HL-60 (cell line): ENCODE results near the gene NKPD1.

Experiments
- DNase-seq, 2 experiments: peaks; one replicate each; pipeline ENCODE4 v3.0.0-alpha.2; 2010 to 2020; ENCODE audit warnings: low read depth in 1 of 2, low spot score in 1 of 2
- H3K27ac ChIP-seq: fragments of 250-450 bp; sonication (Bioruptor Pico); replicated peaks from 2 replicates; pipeline ENCODE4 v1.5.1; 2020; ENCODE audit warnings: mild to moderate bottlenecking, moderate library complexity
- H3K27me3 ChIP-seq: fragments of 250-450 bp; sonication (Bioruptor Pico); 2 replicates; pipeline ENCODE4 v1.5.1; 2021; ENCODE audit warnings: mild to moderate bottlenecking, moderate library complexity; ENCODE audit not compliant: insufficient read depth, poor library complexity, severe bottlenecking
- H3K4me3 ChIP-seq: replicated peaks from 2 replicates; pipeline ENCODE4 v1.5.1; 2011; ENCODE audit warnings: mild to moderate bottlenecking, control low read depth, low read length; ENCODE audit not compliant: insufficient read depth
- GABPA ChIP-seq: IDR thresholded peaks from 2 replicates; pipeline ENCODE4 v1.6.1; 2012; ENCODE audit warnings: low read depth
- POLR2AphosphoS5 ChIP-seq: IDR thresholded peaks from 2 replicates; pipeline ENCODE4 v1.6.1; 2012; ENCODE audit warnings: low read depth
- SPI1 ChIP-seq: IDR thresholded peaks from 2 replicates; pipeline ENCODE4 v1.6.1; 2012; ENCODE audit warnings: low read depth, mild to moderate bottlenecking, borderline replicate concordance
- TF ChIP-seq, protein P1 (sequence below): IDR thresholded peaks from 2 replicates; pipeline ENCODE4 v1.6.1; 2012; ENCODE audit warnings: low read depth; ENCODE audit not compliant: insufficient replicate concordance
- TF ChIP-seq, protein P2 (sequence below): IDR thresholded peaks from one replicate; pipeline ENCODE4 v1.5.1; 2011; ENCODE audit warnings: low read length, control low read depth, inconsistent platforms; ENCODE audit not compliant: insufficient read depth

The NKPD1 gene

DNA sequence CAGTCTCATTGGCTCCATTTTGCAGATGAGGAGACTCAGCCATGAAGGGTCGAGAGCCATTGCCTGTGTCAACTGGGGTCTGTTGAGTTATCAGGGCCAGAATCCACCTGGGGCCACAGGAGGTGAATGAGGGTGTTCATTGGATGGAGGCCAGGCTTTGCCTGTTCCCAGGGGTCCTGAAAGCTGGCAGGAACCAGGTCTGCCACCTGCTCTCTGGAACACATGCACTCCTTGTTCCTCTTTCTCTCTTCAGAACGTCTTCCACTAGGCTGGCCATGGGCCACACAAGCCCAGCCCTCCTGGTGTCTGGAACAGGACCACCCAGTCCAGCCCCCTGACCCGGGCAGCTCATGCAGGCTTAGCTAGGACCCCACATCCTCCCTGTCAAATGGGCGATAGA, 46.7 kb downstream of the NKPD1 start:
- Histone ChIP-seq H3K27me3 (no peaks in the 10 kb centered on the region), H3K27ac (peak overlapping the region; percentile 78), H3K4me3 (no peak overlapping the region)
- peak in 1 of 2 experiments; percentile 47 for DNase-seq
- TF ChIP-seq, protein P1, sequence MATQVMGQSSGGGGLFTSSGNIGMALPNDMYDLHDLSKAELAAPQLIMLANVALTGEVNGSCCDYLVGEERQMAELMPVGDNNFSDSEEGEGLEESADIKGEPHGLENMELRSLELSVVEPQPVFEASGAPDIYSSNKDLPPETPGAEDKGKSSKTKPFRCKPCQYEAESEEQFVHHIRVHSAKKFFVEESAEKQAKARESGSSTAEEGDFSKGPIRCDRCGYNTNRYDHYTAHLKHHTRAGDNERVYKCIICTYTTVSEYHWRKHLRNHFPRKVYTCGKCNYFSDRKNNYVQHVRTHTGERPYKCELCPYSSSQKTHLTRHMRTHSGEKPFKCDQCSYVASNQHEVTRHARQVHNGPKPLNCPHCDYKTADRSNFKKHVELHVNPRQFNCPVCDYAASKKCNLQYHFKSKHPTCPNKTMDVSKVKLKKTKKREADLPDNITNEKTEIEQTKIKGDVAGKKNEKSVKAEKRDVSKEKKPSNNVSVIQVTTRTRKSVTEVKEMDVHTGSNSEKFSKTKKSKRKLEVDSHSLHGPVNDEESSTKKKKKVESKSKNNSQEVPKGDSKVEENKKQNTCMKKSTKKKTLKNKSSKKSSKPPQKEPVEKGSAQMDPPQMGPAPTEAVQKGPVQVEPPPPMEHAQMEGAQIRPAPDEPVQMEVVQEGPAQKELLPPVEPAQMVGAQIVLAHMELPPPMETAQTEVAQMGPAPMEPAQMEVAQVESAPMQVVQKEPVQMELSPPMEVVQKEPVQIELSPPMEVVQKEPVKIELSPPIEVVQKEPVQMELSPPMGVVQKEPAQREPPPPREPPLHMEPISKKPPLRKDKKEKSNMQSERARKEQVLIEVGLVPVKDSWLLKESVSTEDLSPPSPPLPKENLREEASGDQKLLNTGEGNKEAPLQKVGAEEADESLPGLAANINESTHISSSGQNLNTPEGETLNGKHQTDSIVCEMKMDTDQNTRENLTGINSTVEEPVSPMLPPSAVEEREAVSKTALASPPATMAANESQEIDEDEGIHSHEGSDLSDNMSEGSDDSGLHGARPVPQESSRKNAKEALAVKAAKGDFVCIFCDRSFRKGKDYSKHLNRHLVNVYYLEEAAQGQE = no peak
- no peak for TF ChIP-seq GABPA
- peak; percentile 52; the same call in 1 of the 2 replicates for TF ChIP-seq SPI1
- no peak for TF ChIP-seq POLR2AphosphoS5
- TF ChIP-seq, protein P2, sequence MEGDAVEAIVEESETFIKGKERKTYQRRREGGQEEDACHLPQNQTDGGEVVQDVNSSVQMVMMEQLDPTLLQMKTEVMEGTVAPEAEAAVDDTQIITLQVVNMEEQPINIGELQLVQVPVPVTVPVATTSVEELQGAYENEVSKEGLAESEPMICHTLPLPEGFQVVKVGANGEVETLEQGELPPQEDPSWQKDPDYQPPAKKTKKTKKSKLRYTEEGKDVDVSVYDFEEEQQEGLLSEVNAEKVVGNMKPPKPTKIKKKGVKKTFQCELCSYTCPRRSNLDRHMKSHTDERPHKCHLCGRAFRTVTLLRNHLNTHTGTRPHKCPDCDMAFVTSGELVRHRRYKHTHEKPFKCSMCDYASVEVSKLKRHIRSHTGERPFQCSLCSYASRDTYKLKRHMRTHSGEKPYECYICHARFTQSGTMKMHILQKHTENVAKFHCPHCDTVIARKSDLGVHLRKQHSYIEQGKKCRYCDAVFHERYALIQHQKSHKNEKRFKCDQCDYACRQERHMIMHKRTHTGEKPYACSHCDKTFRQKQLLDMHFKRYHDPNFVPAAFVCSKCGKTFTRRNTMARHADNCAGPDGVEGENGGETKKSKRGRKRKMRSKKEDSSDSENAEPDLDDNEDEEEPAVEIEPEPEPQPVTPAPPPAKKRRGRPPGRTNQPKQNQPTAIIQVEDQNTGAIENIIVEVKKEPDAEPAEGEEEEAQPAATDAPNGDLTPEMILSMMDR = no peak

DNA sequence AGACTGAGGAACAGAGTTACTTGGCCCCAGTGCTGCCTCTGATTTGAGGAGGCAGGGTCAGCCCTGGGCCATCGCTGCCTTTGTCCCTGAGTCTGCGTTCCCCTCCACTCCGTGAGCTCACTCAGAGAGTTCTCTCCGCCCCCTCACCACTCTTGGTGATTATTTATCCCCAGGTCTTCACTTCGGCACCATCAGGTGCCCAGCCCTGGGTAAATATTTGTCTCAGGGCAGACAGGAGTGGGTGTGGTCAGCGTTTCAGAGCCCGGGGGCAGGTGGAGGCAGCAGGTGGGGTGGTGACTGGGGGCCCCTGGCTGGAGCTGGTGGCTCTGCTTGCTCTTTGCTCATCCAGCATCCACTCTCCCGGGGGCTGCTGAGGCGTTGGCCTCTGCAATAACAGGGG, 47.2 kb downstream of the NKPD1 start:
- peak overlapping the region; percentile 78 for H3K27ac ChIP-seq
- DNase-seq = no peak
- H3K27me3 ChIP-seq = no peaks in the 10 kb centered on the region
- TF ChIP-seq, protein P1 = no peak
- TF ChIP-seq POLR2AphosphoS5 (no peak), SPI1 (no peak), GABPA (no peak)
- TF ChIP-seq, protein P2 = no peak
- no peak overlapping the region for H3K4me3 ChIP-seq

DNA sequence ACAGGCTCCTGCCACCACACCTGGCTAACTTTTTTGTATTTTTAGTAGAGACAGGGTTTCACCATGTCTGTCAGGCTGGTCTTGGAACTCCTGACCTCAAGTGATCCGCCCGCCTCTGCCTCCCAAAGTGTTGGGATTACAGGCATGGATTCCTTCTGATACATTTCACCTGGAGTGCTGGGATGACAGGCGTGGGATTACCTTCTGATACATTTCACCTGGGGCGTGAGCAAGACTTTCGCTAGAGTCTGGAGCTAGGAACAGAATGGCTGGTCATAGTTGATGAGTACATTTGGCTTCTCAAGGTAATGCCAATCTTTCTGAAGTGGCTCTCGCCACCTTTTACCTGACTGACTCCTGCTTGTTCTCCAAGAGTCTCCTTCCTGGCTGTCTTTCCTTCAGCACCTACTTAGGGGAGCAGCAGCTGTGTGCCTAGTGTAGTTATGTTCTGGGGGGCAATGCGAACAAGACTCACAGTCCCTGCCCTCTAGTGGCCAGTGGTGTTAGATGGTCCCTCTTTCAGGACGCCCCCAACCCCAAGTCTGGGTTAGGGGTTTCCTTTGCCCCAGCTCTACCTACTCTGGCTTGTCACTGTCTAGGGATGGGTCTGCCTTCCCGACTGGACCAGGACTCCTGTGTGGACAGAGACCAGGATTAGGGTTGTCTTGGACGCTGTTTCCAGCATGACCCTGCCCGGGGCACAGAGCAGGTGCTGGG, 48.5 kb downstream of the NKPD1 start:
- TF ChIP-seq GABPA = no peak
- TF ChIP-seq, protein P1 = no peak
- TF ChIP-seq POLR2AphosphoS5 = no peak
- TF ChIP-seq, protein P2 = no peak
- TF ChIP-seq SPI1 = no peak
- DNase-seq = no peak
- no peaks in the 10 kb centered on the region for H3K27me3 ChIP-seq
- H3K4me3 ChIP-seq = no peak overlapping the region
- no peak overlapping the region for H3K27ac ChIP-seq
